ENCODE measurements around the gene CHD9NB.

CHD9NB gene

GRCh38 chr16:53093162-53093744, 40.6 kb upstream of the CHD9NB start:
- H3K27ac ChIP-seq (ENCODE audit: extremely low read depth, low read depth, low read length): no peak overlapping the region
- CTCF ChIA-PET: interaction anchor here (1.1 kb wide), 1 partner anchor 39 kb away, joined by 3 read pairs; no protein-coding TSS in a partner anchor

GRCh38 chr16:53092284-53092683, 39.6 kb upstream of the CHD9NB start:
- Histone ChIP-seq H3K9me3 (ENCODE audit: control insufficient read depth, insufficient read depth, low read depth, low read length) (no peaks in the 10 kb centered on the region), H3K4me3 (ENCODE audit: low read depth, low read length) (no peak overlapping the region), H3K27ac (ENCODE audit: extremely low read depth, low read depth, low read length) (no peak overlapping the region), H3K4me1 (ENCODE audit: control insufficient read depth, insufficient read depth, low read length) (peaks cover 14% of the 10 kb centered on the region), H3K36me3 (ENCODE audit: control insufficient read depth in 2 of 2, insufficient read depth in 1 of 2, low read length in 2 of 2) (no peaks in the 10 kb centered on the region)
- ChIA-PET CTCF (no interaction called here), POLR2A (no interaction called here)
- TF ChIP-seq PRDM6 (tag by site-specific recombination; IDR thresholded peaks at IDR 0.05) (no peak), FEZF1 (tag by site-specific recombination; IDR thresholded peaks at IDR 0.05) (no peak)

More at GRCh38 chr16:53093162-53093744, 40.6 kb upstream of the CHD9NB start:
- TF ChIP-seq ZBTB17 (tag by site-specific recombination; IDR thresholded peaks at IDR 0.05): no peak
- TF ChIP-seq ZNF768 (tag by site-specific recombination; IDR thresholded peaks at IDR 0.05): no peak
- no peak for TF ChIP-seq GLIS2 (tag by site-specific recombination; IDR thresholded peaks at IDR 0.05)
- TF ChIP-seq ZNF391 (tag by site-specific recombination; IDR thresholded peaks at IDR 0.05; ENCODE audit: borderline replicate concordance, low read depth): no peak
- TF ChIP-seq TRIM28 (IDR thresholded peaks at IDR 0.05; ENCODE audit: borderline replicate concordance, low read length): no peak
- TF ChIP-seq ZNF513 (tag by site-specific recombination; IDR thresholded peaks at IDR 0.05): 0 out of 2 replicates have a peak, but pooled peaks have one; percentile 17
- TF ChIP-seq ZNF624 (tag by site-specific recombination; IDR thresholded peaks at IDR 0.05): no peak
- no peak for TF ChIP-seq ZNF621 (tag by site-specific recombination; IDR thresholded peaks at IDR 0.05)
- no peak for TF ChIP-seq ZNF174 (tag by site-specific recombination; IDR thresholded peaks at IDR 0.05)
- peak; percentile 63; the same call in 1 of the 2 replicates for TF ChIP-seq ZNF664 (tag by site-specific recombination; IDR thresholded peaks at IDR 0.05)
- TF ChIP-seq ZNF791 (tag by site-specific recombination; IDR thresholded peaks at IDR 0.05): no peak
- no peak for TF ChIP-seq ZBTB11 (tag by site-specific recombination; conservative IDR thresholded peaks at IDR 0.05; ENCODE audit: low read depth)
- TF ChIP-seq ZBTB6 (tag by site-specific recombination; IDR thresholded peaks at IDR 0.05): no peak
- Histone ChIP-seq H3K9me3 (ENCODE audit: control insufficient read depth, insufficient read depth, low read depth, low read length) (no peaks in the 10 kb centered on the region), H3K4me1 (ENCODE audit: control insufficient read depth, insufficient read depth, low read length) (peaks cover 14% of the 10 kb centered on the region), H3K4me3 (ENCODE audit: low read depth, low read length) (no peak overlapping the region), H3K36me3 (ENCODE audit: control insufficient read depth in 2 of 2, insufficient read depth in 1 of 2, low read length in 2 of 2) (no peaks in the 10 kb centered on the region)
- POLR2A ChIA-PET: interaction anchor here (0.6 kb wide), 1 partner anchor 429 kb away, joined by 3 read pairs; no protein-coding TSS in a partner anchor

Measured in HEK293 (cell line).